ENCODE measurements around the gene KDM4B.

The KDM4B gene

DNA sequence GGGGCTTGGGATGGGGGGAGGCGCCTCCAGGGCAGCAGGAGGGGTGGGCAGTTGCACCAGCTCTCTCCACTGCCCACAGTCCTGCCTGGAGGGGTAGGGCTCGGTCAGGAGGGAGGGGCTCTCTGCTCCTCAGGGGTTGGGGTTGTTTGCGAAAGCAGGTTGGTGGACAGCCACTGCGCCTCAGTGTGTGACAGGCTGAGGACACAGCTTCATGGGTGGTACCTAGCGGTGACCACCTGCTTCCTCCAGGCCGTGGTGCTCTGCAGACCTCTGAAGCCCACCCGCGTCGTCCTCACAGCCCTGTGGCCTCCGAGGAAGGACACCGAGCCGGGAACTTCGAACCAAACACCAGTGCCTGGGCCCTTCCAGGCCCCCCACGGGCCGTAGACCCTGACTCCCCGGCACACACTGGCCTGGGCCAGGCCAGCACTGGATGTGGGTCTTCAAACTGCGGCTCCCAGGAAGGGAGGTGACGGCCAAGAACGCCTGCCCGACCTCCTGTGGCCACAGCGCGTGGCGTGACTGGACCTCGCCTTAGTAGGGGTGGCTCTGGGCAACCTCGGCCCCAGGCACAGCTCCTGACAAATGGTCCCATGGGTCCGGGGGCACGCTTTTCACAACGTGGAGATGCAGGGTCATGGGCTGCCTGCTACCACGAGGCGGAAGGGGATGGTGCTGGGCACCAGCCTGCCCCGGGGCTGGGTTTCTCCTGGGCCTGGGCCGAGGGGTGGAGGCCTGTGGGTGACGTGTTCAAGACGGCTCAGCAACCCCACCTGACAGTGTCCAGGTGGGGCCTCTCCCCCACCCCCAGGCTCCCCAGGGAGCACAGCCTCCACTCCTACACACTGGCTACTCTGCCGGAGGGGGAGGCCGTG lies 173.2 kb downstream of the KDM4B start:
- Histone ChIP-seq H3K4me1 (ENCODE audit: insufficient read depth, poor library complexity, severe bottlenecking) (no peaks in the 10 kb centered on the region), H3K27ac (ENCODE audit: poor library complexity, severe bottlenecking) (no peak overlapping the region), H3K36me3 (ENCODE audit: low read depth) (peaks cover 16% of the 10 kb centered on the region), H3K4me3 (ENCODE audit: severe bottlenecking) (no peak overlapping the region), H3K27me3 (ENCODE audit: insufficient read depth, poor library complexity, severe bottlenecking) (no peaks in the 10 kb centered on the region), H3K9me3 (ENCODE audit: severe bottlenecking) (no peaks in the 10 kb centered on the region)
- TF ChIP-seq, protein P1, sequence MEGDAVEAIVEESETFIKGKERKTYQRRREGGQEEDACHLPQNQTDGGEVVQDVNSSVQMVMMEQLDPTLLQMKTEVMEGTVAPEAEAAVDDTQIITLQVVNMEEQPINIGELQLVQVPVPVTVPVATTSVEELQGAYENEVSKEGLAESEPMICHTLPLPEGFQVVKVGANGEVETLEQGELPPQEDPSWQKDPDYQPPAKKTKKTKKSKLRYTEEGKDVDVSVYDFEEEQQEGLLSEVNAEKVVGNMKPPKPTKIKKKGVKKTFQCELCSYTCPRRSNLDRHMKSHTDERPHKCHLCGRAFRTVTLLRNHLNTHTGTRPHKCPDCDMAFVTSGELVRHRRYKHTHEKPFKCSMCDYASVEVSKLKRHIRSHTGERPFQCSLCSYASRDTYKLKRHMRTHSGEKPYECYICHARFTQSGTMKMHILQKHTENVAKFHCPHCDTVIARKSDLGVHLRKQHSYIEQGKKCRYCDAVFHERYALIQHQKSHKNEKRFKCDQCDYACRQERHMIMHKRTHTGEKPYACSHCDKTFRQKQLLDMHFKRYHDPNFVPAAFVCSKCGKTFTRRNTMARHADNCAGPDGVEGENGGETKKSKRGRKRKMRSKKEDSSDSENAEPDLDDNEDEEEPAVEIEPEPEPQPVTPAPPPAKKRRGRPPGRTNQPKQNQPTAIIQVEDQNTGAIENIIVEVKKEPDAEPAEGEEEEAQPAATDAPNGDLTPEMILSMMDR (IDR thresholded peaks at IDR 0.05; ENCODE audit: poor library complexity, severe bottlenecking) = no peak
- ATAC-seq (ENCODE audit: low read depth) = no peak
- no peak for DNase-seq (ENCODE audit: low spot score)

DNA sequence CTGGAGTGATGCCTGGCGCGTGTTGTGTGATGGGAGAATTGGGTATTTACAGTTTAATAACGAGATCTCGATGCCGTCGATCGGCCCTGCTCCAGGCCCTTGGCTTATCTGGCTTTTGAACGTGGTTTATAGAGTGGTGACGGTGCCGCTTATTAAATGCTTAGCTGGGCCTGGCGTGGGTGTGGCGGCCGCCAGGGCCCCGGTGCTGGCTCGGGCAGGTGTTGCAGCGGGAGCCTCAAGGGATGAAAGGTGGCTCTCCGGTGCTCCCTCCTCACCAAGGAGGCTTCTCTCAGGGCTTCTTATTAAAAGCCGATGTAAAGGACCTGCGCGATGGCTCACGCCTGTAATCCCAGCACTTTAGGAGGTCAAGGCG lies 173.8 kb downstream of the KDM4B start:
- TF ChIP-seq, protein P1 (IDR thresholded peaks at IDR 0.05; ENCODE audit: poor library complexity, severe bottlenecking) = no peak
- ATAC-seq (ENCODE audit: low read depth) = no peak
- peak; percentile 24 for DNase-seq (ENCODE audit: low spot score)
- Histone ChIP-seq H3K27ac (ENCODE audit: poor library complexity, severe bottlenecking) (no peak overlapping the region), H3K9me3 (ENCODE audit: severe bottlenecking) (no peaks in the 10 kb centered on the region), H3K4me3 (ENCODE audit: severe bottlenecking) (no peak overlapping the region), H3K36me3 (ENCODE audit: low read depth) (peaks cover 16% of the 10 kb centered on the region), H3K4me1 (ENCODE audit: insufficient read depth, poor library complexity, severe bottlenecking) (no peaks in the 10 kb centered on the region), H3K27me3 (ENCODE audit: insufficient read depth, poor library complexity, severe bottlenecking) (no peaks in the 10 kb centered on the region)

DNA sequence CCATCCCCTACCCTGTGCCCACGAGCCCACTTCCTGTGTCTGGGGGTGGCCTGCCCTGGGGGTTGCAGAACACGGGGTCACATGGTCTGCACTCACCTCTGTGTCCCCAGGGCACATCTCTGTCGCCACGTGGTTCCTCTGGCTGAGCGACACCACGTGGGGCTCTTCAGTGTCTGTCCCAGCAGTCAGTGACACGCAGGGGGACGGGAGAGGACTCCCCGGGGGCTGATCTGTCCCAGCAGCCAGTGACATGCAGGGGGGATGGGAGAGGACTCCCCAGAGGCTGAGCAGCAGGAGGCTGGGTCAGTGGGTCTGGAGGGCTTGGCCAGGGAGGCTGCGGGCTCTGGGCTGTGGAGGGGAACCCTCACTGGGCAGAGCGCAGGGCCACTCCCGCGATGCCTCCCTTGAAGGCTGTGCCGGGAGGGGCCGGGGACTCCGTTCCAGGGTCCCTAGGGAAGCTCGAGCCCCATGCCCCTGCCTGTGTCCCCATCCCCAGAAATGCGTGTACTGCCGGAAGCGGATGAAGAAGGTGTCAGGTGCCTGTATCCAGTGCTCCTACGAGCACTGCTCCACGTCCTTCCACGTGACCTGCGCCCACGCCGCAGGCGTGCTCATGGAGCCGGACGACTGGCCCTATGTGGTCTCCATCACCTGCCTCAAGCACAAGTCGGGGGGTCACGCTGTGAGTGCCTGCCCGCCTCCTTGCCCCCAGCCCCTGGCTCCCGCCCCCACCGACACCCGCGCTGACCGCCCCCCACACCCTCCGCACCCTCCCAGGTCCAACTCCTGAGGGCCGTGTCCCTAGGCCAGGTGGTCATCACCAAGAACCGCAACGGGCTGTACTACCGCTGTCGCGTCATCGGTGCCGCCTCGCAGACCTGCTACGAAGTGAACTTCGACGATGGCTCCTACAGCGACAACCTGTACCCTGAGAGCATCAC lies 174.8 kb downstream of the KDM4B start:
- Histone ChIP-seq H3K27ac (ENCODE audit: poor library complexity, severe bottlenecking) (no peak overlapping the region), H3K9me3 (ENCODE audit: severe bottlenecking) (no peaks in the 10 kb centered on the region), H3K4me3 (ENCODE audit: severe bottlenecking) (no peak overlapping the region), H3K27me3 (ENCODE audit: insufficient read depth, poor library complexity, severe bottlenecking) (no peaks in the 10 kb centered on the region), H3K4me1 (ENCODE audit: insufficient read depth, poor library complexity, severe bottlenecking) (no peaks in the 10 kb centered on the region), H3K36me3 (ENCODE audit: low read depth) (peaks cover 11% of the 10 kb centered on the region)
- ATAC-seq (ENCODE audit: low read depth) (no peak), DNase-seq (ENCODE audit: low spot score) (peak; percentile 45)
- TF ChIP-seq, protein P1 (IDR thresholded peaks at IDR 0.05; ENCODE audit: poor library complexity, severe bottlenecking) = no peak

DNA sequence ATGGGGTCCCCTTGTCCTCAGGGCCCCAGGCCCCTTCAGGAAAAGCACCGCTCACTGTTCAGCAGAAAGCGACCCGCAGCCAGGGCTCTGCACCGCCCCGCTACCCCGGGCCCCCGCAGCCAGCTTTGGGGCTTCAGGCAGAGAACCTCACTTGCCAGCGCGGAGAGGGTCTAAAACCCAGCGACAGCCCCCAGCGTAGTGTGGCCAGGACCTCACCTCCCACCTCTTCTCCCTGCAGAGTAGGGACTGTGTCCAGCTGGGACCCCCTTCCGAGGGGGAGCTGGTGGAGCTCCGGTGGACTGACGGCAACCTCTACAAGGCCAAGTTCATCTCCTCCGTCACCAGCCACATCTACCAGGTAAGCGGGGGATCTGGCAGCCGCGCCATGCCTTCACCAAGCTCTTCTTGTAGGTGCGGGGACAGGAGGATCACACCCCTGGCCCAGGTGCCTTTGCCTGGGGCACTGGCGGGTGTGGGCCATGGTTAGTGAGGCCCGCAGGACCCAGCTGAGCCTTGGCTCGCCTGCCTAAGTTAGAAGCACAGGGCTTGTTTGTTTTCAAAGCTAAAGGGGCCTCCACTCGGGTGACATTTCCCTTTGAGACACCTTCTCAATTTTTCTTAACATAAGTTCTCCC lies 175.7 kb downstream of the KDM4B start:
- Histone ChIP-seq H3K27ac (ENCODE audit: poor library complexity, severe bottlenecking) (no peak overlapping the region), H3K4me3 (ENCODE audit: severe bottlenecking) (no peak overlapping the region), H3K27me3 (ENCODE audit: insufficient read depth, poor library complexity, severe bottlenecking) (no peaks in the 10 kb centered on the region), H3K36me3 (ENCODE audit: low read depth) (peaks cover 8% of the 10 kb centered on the region), H3K4me1 (ENCODE audit: insufficient read depth, poor library complexity, severe bottlenecking) (no peaks in the 10 kb centered on the region), H3K9me3 (ENCODE audit: severe bottlenecking) (no peaks in the 10 kb centered on the region)
- DNase-seq (ENCODE audit: low spot score) (peak; percentile 39), ATAC-seq (ENCODE audit: low read depth) (no peak)
- TF ChIP-seq, protein P1 (IDR thresholded peaks at IDR 0.05; ENCODE audit: poor library complexity, severe bottlenecking) = no peak
